CD4-positive, alpha-beta T cell treated with Interferon gamma for 1 hour (primary cell): ENCODE data around the gene SLC44A3.
"Not testable (repeated sequence)": the region's sequence is repeated elsewhere in the genome, so short reads cannot be mapped to it uniquely, and the experiment has no call there.

Experiments used
- DNase-seq: peaks from one replicate; pipeline ENCODE4 v3.0.0-alpha.2; 2020

SLC44A3 gene

DNA sequence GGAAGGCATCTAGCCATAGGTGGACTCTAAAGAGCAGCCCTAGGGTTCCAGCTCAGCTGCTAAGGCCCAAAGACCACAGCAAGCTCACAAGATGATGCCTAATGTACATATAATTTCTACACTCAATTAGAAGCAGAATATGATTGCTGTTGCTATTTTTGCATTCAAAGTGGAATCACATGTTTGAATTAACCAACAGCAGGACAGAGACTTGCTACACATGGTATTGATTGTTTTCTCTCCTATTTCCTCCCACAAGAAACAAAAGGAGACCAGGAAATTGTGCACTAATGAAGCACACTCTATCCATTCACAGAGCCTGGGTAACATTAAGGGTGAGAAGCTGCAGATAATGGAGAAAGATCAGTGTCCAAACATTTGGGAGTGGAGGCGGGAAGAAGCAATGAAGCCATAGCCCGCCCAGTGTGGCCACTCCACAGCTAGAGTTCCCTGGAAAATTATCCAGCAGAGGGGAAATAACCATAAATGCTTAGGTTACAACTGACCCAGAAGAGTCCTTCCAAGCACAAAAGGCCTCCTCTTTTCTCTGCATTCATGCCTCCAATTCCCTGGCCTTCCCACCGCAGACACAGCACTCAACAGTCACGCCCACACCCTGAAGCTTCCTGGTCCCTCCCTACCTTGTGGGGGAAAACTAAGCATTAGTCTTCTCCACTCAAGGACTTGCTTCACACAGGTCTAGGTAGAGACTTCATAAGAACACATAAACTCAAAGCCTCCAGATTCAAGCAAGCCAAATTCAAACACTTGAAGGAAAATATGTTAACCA, 99.3 kb downstream of the SLC44A3 start:
- no peak for DNase-seq

DNA sequence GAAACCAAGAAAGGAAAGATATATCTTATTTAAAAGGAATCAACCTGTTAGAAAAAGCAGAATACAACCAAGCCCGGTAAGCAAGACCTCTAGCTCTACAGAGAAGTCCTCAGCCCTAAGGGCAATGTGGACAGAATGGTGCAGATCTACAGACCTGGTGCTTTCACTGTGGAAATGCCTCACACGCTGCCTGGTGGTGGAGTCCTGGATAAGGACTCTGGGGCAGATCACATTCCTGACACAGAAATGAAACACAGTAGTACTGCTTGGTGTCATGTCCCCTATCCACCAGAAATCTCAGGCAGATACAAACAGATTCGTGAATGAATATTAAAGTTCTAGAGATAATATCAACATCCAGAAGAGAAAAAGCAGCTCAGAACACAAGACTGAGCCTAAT, 99.9 kb downstream of the SLC44A3 start:
- no peak for DNase-seq

DNA sequence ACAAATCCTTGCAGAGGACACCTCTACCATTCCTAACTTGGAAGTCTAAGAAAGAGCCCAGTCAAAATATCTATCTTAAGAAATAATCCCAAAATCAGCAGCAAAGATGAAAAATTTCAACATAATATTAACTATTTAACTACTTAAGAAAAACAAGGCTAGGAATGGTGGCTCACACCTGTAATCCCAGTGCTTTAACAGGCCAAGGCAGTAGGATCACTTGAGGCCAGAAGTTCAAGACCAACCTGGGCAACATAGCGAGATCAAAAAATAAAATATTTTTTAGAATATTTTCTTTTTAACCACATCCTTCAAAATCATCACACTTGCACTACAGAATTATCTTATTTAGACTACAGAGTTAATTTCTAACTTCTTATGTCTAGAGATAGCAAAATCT, 101.8 kb downstream of the SLC44A3 start:
- DNase-seq: no peak

DNA sequence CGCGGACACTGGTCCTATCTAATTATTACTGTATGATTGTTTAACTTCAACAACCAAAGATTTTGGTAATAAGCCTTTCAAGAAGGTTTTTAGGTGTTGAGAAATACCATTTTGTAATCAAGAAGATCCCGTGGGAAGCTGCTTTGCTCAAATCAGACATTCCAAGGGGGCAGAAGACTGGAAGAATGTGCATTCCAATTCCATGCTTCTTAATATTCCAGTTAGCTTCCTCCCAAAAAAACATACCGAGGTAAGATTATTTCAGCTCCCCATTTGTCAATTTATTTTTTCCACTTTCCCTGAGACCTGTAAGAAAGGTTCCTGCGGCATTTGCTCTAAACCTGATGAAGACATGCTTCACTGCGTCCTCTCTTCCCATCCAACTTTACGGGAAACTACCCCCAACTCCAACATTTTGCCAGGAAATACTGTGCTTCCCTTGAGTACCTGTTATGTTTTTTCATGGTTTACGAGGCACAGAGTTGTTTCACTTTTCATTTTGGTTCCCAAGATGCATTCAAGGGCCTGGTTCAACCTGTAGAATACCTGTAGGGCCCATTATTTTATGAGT, 102.7 kb downstream of the SLC44A3 start:
- no peak for DNase-seq

DNA sequence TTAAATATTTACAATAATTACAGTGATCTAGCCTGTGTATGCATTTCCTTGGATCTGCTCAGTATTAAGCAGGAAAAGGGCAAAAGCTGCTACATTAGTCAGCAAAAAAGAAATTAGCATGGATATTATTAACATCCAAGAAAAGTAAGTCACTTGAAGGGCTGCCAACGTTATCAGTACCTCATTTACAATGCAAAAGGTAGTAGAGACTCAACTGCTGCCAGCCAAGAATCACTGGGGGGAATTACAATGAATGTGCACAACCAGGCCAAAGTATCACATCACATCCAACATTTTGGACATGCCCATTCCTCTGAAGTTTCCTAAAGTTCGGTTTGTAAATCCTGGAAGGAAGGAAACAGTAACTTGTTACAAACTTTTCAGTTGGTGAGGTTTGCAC, 104.8 kb downstream of the SLC44A3 start:
- DNase-seq: no peak

DNA sequence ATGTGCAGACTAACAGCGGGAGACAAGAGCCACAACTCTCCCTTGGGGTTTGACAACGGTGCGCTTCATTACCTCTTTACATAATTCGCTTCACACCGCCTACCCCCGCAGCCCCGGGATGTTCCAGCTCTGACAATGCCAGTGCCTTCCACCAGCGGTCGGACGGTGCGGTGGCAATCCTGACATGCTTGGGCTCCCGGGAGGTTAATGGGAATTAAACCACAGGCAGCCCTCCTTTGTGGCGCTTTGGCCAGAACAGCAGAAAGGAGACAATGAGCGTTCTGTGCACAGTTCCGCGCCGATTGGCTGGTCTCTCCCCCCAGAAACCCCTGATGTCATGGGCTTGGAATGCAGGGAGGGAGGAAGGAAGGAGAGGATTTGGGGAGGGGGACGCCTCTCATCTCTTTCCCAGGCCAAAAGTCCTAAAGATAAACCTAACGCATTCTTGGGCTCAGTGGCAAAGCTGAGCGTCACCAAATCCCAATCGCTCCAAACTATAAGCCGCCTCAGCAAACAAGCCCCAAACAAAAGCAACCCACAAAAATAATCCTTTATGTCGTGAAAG, 105.5 kb downstream of the SLC44A3 start:
- DNase-seq: peak; percentile 24

DNA sequence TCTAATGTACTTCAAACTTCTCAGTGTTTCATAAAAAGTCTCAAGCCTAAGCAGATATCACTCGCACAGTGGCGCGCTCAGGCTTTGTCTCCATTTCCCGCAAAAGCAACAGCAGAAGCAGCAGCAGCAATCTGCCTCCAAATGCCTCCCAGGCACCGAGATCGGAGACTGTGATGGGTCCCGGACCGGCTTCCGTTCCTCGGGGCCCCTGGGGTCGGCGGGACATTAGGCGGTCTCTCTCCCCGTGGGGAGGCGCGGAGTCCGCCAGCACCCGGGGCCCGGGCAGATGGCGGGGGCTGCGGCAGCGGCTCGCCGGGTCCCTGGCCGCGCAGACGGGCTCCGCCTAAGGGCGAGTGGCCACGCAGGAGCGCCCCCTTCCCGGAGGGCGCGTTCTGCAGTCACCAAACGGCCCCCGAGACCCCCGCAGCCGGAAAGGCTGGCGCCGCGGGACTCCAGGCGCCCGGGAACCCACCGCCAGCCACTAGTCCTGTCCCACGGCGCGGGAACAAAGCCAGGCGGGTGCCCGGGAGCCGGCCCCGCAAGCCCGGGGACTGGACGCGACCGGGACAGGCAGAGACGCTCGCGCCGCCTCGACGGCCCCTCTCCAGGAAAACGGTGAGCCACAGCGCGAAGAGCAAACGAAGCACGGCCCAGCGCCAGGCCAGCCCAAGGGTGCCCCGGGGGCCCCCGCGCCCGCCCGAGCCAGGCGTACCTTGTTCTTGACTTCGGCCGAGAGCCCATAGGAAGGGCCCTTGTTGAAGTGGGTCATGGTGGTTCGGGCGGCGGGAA, 106.2 kb downstream of the SLC44A3 start:
- DNase-seq: no peak

DNA sequence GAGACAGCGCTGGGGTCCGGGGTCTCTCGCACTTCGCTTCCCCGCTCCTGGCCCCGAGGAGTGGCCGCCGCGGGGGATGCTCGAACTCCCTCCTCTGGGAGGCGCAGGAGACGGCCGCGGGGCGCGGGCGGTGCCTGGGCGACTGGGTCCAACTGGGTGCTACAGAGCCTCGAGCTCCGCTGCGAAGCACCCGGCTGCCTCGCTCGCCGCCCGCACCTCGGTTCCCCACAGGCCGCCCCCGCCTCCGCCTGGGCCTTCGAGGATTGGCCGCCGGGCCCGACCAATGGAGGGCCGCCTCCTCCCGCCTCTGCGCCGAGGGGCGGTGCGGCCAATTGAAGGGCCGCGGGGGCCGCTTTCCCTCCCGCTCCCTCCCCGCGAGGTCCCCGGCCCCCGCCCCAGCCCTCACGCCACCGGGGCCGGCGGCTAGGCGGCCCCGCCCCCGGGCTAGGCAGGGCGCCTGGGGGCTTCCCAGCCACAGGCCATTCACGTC, 106.8 kb downstream of the SLC44A3 start, which contains the start of gene CNN3:
TSS of gene CNN3 (minus strand) at position 196 of the 490 bp plus-strand sequence. CDS start 216 bp downstream, outside the sequence.
- peak; percentile 78 for DNase-seq

DNA sequence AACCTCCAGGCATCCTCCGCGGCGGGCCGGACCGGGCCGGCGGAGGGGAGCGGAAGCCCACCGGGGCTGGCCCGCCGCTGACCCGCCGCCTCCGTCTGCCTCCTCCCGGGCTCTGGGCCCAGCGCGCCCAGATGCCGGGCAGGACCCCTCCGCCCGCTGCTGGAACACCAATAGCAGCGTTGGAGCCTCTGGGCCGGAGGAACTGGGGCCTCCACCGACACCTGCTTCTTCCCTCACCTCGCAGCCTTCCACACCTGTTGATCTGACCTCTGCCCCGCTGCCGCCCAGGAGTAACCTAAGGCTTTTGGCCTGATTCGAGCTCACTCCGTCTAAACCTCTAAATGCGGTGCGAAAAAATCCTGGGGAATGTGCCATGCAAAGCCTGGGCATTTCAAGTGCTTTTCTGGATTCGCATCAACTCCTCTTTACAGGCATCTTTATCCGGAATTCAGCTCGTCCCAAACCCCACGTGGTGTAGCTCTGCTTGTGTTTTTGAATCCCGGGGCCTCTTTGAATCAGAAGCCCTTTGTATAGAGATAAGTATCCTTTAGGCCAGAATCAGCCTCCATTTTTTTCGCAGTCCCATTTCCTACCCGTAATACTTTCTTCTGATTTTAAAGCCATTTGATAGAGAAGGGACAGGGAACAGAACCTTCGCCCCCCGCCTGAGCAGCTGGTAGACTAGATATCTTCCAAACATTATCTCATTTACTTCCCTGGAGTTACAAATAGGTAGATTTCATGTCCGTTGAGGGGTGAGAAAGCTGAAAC, 107.4 kb downstream of the SLC44A3 start:
- no peak for DNase-seq

DNA sequence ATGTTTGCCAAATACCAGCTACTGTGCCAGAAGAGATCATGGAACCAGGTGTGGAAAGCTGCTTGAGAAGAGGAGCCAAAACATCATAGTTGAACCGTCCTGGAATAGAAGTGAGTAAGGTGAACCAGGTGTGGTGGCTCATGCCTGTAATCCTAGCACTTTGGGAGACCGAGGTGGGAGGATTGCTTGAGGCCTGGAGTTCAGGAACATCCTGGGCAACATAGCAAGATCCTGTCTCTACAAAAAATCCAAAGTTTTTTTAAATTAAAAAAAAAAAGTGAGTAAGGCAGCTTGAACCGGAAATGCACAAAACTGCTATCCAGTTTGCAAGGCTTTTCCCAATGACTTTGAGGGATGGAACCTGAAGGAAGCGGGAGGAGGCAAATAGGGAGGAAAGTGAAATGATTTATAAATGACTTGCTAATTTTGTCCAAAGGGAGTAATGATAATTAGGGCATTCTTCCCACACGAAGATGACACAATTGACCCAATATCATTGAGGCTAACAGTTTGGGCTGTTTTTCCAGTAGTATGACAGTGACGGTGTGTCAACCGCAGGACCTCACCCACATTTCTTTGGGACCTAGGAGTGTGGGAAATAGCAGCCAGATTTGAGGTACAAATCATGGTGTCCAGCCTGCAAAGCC, 108.3 kb downstream of the SLC44A3 start:
- no peak for DNase-seq

DNA sequence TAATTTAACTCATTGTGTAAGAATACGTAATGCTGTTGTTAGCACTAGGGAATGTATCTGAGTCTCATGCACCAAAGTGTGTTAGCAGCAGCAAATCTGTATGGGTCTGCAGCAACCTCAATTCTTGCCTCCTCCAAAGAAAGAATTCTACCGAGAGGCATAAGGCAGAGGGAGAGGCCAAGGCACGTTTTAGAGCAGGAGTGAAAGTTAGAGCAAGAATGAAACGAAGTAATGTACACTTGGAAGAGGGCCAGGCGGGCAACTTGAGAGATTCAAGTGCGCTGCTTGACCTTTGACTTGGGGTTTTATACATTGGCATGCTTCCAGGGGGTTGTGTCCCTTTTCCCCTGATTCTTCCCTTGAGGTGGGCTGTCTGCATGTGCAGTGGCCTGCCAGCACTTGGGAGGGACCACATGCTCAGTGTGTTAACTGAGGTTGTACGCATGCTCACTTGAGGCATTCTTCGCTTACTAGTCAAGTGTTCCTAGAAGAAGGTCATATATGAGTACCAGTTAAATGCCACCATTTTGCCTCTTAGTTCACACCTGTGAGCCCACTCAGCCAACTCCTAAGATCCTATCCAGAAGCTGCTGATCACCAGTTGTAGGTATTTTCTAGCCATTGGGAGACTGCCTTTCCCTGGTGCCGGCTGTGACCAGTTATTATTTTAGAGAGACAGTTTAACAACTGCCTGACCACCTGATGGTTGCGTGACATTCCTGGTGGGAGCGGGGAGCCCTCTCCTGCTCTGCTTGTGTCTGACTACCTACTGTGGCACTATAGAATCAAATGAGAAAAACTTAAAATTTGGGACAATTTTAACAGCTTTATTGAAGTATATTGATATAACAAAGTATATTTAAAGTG, 109.4 kb downstream of the SLC44A3 start:
- DNase-seq: no peak

DNA sequence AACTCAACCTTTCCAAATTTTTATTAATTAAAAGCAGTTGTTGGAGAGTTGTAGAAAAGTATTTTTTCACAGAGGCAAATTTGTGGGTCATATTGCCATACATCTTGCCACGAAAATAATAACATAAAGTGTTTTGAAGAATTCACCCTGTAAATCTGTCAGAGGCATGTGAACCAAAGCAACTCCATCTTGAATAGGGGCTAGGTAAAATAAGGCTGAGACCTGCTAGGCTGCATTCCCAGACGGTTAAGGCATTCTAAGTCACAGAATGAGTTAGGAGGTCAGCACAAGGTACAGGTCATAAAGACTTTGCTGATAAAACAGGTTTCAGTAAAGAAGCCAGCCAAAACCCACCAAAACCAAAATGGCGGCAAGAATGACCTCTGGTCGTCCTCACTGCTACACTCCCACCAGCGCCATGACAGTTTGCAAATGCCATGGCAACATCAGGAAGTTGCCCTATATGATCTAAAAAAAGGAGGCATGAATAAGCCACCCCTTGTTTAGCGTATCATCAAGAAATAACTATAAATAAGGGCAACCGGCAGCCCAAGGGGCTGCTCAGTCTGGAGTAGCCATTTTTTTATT, 111.2 kb downstream of the SLC44A3 start:
- DNase-seq: no peak

DNA sequence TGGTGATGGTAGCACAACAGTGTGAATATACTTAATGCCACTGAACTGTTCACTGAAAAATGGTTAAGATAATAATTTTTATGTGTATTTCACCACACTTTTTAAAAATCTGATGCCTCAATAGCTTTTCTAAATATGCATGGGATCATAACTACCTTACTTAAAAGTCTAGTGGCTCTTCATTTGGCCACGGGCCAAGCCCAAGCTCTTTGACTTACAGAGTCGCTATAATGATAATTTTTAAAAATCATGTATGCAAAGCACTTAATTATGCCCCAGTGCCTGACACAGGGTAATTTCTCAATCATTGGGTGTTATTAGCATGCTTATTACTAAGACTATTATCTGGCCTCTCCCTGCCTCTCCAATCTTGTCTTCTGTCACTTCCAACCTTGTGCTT, 114.4 kb downstream of the SLC44A3 start:
- no peak for DNase-seq

DNA sequence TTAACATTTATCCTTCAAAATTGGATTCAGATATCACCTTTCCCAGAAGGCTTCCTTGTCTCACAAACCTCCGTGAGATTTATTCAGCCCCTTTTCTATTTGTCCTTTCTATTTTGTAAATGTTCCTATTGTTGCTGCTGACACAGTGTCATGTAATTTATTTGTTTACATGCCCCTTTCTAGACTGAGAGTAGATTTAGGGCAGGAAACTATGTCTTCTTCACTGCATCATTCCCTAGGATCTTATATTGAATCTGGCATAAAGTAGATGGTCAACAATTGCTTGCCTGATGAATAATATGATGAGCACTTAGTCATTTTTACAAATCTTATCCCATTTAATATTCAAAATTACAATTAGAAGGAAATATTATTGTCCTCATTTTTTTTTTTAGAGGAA, 114.9 kb downstream of the SLC44A3 start:
- no peak for DNase-seq

DNA sequence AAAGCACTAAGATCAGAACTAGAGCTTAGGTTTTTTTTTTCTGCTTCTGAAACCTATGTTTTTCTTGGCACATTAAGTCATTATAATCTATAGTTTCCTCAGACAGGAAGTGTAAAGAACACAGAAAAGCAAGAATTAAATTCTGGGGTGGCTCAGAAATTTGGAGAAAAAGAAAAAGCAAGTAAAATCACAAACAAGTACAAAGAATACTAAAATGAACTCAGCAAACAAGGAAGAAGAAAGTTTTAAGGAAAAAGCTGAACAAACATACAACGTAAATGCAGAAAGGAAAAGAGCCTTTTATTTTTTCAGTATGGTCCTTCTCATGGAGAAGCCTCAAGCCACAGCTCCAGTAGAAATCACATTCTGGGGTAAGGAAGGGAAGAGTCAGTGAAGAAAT, 115.3 kb downstream of the SLC44A3 start:
- DNase-seq: no peak

DNA sequence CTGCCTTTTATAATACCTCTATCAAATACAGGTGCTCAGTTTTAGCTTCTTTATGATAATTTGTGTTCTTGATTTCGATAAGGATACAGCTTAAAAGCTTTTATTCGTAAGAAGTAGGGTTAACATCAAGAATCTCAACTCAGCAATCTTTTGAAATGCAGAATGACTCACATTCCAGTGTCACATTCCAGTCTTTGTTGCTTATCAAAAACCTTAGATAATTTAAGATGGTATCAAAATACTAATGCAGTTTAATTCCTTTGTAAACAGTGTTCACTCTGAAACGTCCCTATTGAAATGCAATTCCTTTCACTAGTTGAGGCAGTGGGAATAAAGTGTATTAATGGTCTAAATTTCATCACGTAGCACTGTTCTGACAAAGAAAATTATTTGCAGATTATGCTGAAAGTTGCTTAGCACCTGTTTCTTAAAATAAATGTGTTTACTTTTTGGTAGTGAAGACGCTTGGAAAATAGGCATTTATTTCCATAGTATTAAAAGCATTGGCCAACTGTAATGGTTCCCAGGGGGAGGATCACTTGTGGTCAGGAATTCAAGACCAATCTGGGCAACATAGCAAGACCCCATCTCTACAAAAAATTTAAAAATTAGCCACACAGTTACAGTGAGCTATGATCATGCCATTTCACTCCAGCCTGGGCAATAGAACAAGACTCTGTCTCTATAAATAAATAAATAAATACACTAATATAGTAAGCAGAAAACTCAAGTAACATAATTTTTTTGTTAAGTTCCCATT, 116.9 kb downstream of the SLC44A3 start:
- DNase-seq: no peak

DNA sequence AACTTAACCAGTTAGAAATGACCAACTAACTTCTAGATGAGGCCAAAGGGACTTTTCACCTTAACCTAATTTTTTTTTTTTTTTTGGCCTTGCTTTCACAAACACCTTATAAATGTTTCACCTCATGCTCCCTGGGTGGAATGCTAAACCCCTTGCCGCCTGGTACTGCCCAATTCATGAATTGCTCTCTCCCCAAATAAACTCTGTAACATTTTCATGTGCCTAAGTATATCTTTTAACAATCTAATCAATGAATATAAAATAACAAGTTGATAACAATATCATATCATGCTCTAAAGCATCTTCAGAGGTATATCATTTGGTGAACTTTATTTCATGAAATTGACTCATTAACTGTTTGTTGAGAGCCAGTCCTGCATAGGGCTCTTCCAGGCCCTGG, 117.7 kb downstream of the SLC44A3 start:
- DNase-seq: no peak

DNA sequence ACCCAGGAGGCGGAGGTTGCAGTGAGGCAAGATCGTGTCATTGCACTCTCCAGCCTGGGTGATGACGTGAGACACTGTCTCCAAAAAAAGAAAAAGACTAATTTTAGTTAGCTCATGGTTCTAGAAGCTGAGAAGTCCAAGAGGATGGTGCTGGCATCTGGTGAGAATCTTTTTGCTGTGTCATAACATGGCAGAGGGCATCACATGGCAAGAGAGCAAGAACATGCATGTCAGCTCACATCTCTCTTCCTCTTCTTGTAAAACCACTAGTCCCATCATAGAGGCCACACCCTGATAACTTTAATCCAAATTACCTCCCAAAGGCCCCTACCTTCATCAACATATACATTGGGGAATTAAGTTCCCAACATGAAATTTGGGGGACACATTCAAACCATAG, 120.6 kb downstream of the SLC44A3 start:
- no peak for DNase-seq

DNA sequence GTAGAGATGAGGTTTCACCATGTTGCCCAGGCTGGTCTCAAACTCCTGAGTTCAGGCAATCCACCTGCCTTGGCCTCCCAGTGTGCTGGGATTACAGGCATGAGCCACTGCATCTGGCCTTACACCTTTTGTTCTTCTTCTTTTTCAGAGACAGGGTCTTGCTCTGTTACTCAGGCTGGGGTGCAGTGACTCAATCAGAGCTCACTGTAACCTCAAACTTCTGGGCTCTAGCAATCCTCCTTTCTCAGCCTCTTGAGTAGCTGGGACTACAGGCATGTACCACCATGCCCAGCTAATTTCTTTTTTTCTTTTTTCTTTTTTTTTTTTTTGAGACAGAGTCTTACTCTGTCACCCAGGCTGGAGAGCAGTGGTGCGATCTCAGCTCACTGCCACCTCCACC, 121.3 kb downstream of the SLC44A3 start:
- DNase-seq: not testable (repeated sequence)
